K562 (cell line): ENCODE results near the gene ID4. TPM values are rescaled to one million over a fixed set of nuclear protein-coding genes. Genes with fewer than 3 reads are reported as not detected.

Experiments
- CTCFL ChIP-seq: IDR thresholded peaks from 2 replicates; pipeline ENCODE4 v1.6.1; 2011; ENCODE audit warnings: borderline replicate concordance, low read depth, mild to moderate bottlenecking, moderate library complexity, low read length; ENCODE audit not compliant: insufficient read depth, poor library complexity, severe bottlenecking
- NR2C1 ChIP-seq, 2 experiments: fragments of 450-650 bp; IDR thresholded peaks; 2 replicates each; pipeline ENCODE4 v1.6.1; 2017; ENCODE audit warnings: mild to moderate bottlenecking in 2 of 2, antibody characterized with exemption in 1 of 2, inconsistent platforms in 1 of 2, missing compliant biosample characterization in 1 of 2, missing genetic modification characterization in 1 of 2
- PHB ChIP-seq: fragments of 250-450 bp; sonication (Bioruptor Pico); IDR thresholded peaks from 2 replicates; pipeline ENCODE4 v1.5.0; 2021
- TAL1 ChIP-seq: fragments of 450-650 bp; IDR thresholded peaks from 2 replicates; pipeline ENCODE4 v1.6.1; 2016; ENCODE audit warnings: mild to moderate bottlenecking
- XRCC5 ChIP-seq: fragments of 200-400 bp; formaldehyde crosslinking; IDR thresholded peaks from 2 replicates; pipeline ENCODE4 v1.6.1; 2017; ENCODE audit warnings: low read depth, mild to moderate bottlenecking, low read length
- ZBTB5 ChIP-seq: fragments of 450-650 bp; IDR thresholded peaks from 2 replicates; pipeline ENCODE4 v1.6.1; 2017; ENCODE audit warnings: antibody characterized with exemption
- polyA plus RNA-seq, 8 experiments: library from polyadenylated mRNA; depleted of rRNA in 4 of 8; stranded (reverse) in 5 of 8; unstranded in 3 of 8; fragments of >200 nt; fragmentation: Nextera tagmentation in 2 of 8; fragmentation: Illumina TruSeq in 1 of 8; extraction: Ambion mirVana in 2 of 8; extraction: Trizol in 1 of 8; gene quantifications; 2 replicates each; pipeline versions ENCODE4 v1.2.1 to v1.2.3, GENCODE V29; 2011 to 2014; ENCODE audit warnings: inconsistent platforms in 1 of 8, missing spikeins in 1 of 8
- total RNA-seq, 7 experiments: library from RNA; depleted of rRNA in 6 of 7; stranded (reverse); fragments of >200 nt in 6 of 7; fragmentation: Illumina TruSeq in 2 of 7; extraction: Trizol in 2 of 7; gene quantifications; 2 replicates each; pipeline versions ENCODE4 v1.2.1 to v1.2.3, GENCODE V29; 2011 to 2021; ENCODE audit warnings: low replicate concordance in 1 of 7

ID4 gene
- total and polyA plus RNA-seq, 9 of the 15 experiments (the other 6 are each of a cell fraction or from before 2014, with no cell fraction given): not detected

GRCh38 chr6:19788686-19789085 is 48.5 kb upstream of the ID4 start (continued):
- no peak for TF ChIP-seq CTCFL
- no peak for TF ChIP-seq ZBTB5
- TF ChIP-seq XRCC5: no peak
- TF ChIP-seq PHB (CRISPR knock-in tag): no peak
- TF ChIP-seq NR2C1 (IDR thresholded peaks at IDR 0.05): no peak
- no peak for TF ChIP-seq NR2C1 (tag; IDR thresholded peaks at IDR 0.05)
- TF ChIP-seq TAL1: no peak
